GM13976 (cell line): ENCODE data around the gene WIPI1.
"Not testable (repeated sequence)": the region's sequence is repeated elsewhere in the genome, so short reads cannot be mapped to it uniquely, and the experiment has no call there.

Experiments used
- DNase-seq: peaks from one replicate; pipeline ENCODE4 v3.0.0; 2012; ENCODE audit warnings: low spot score
- CTCF ChIP-seq: IDR thresholded peaks from 2 replicates; pipeline ENCODE4 v1.5.1; 2012; ENCODE audit warnings: borderline replicate concordance, mild to moderate bottlenecking; ENCODE audit not compliant: insufficient read depth; ENCODE audit errors: extremely low read depth, missing control alignments, control extremely low read depth
- in situ Hi-C: fragments of 300-500 bp; cut with MboI; formaldehyde crosslinking; loops from one replicate; pipeline ENCODE4 v1.12.0; 2022; ENCODE audit warnings: low sequenced_read_pairs, mixed read lengths, inconsistent platforms; ENCODE audit not compliant: unreplicated experiment

The WIPI1 gene

GRCh38 chr17:68495081-68495480 lies 37.8 kb upstream of the WIPI1 start:
- in situ Hi-C loops: no loop called here
- TF ChIP-seq CTCF: no peak
- DNase-seq: no peak

DNA sequence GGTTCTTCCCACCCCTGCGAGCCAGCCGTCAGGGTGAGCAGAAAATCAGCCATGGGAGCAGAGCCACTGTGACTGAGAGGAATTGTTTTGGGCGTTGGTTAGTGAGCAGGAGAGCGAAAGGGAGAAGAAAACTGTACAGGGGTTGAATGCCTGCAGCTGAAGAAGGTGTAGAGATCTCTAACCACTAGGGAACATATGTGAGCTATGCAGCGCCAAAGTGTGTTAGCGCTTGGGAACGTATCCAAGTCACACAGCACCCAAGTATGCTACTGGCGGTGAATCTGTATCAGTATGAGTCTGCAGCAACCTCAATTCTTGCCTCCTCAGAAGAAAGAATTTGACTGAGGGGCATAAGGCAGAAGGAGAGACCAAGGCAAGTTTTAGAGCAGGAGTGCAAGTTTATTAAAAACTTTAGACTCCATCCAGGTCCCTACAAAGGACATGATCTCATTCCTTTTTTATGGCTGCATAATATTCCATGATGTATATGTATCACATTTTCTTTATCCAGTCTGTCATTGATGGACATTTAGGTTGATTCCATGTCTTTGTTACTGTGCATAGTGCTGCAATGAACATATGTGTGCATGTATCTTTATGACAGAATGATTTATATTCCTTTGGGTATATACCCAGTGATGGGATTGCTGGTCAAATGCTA lies 35.2 kb upstream of the WIPI1 start:
- in situ Hi-C loops: not testable (repeated sequence)

DNA sequence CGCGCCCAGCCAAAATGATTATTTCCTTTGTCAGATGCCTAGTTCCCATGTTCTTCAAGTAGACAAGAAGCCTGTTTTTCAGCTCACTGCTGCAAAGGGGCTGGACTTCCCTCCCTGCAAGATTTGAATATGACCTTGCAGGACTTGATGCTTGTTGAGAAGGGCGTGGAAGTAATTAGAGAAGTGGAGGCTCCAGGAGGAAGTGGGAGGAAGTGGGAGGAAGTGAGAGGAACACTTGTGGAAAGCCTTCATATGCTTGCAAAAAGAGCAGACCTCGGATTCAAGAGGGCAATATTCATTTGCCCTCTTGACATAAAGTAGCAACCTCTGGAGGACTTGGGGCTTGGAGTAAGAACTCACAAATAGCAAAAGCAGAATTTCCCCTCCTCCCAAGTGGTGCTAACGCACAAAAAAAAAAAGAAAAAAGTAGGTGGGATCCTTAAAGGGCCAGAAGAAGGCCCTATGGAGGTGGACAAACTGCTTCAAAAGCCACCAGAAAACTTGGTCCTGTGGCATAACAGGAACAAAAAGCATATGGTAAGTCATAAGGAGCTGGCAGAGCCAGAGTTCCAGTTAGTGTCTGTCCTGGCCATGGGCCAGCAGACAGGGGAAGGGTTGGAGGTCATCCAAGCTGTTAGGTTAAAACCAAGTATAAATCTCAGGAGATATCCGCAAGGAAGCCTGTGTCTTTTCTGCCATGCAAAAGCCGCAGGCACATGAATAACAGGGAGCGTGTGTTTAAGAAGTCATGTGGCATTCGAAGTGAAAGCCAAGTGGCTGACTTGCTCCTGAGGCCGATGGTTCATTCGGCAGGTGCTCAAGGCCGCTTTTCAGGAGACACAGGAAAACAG lies 34.3 kb upstream of the WIPI1 start:
- in situ Hi-C loops: no loop called here
- TF ChIP-seq CTCF: no peak
- no peak for DNase-seq

More for the DNA sequence above, 35.2 kb upstream of the WIPI1 start:
- not testable (repeated sequence) for DNase-seq

DNA sequence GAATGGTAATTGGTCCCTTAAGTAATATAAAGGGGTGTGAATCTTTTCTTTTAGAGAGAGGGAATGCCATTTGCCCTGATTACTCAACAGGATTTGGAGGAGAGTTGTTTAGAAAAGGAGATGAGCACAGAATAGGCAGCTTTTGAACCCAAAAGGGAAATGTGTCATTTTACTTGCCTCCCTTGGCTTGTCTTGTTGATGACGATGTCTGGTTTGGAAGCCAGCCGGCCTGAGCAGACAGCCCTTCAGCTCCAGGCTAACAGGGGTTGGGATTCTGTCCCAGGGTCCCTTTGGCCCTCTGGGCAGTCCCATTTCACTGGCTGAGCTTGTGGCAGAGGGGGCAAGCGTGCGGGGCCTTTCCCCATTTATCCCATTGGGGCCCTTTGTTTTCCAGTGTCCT lies 32.6 kb upstream of the WIPI1 start:
- in situ Hi-C loops: no loop called here
- no peak for TF ChIP-seq CTCF
- DNase-seq: no peak

DNA sequence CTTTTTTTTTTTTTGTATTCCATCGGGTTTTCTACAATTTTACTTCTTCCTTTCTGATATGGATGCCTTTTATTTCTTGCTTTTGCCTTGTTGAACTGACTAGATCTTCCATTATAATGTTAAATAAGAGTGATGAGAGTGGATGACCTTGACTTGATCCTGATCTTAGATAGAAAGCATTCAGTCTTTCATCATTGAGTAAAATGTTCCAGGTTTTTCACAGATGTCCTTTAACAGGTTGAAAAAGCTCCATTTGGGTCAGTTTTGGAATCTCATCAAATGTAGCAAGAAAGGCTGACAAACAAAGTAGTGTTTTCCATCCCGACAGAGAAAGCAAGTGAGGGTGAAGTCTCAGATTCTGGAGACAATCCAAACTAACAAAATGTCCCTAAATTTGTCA lies 27.2 kb upstream of the WIPI1 start:
- no peak for DNase-seq
- no peak for TF ChIP-seq CTCF
- in situ Hi-C loops: no loop called here

DNA sequence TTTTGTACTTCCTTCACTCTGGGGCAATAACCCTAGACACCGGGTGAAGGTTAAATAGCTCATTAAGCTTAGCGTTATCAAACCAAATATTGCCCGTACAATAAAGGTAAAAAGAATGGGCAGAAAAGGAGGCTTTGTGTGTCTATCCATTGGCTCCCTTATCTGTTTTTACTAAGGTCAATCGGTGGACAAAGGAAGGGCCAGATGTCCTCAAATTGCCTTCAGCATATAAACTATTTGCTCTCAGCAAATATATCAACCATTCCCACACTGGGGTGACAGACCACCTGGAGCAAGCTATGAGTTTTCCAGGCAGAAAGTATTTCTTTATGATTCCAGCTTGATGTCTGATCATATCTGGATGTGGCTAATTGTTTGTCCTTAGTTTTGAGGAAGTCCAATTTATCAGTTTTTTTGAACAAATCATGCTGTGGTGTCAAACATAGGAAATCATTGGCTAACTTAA lies 25.3 kb upstream of the WIPI1 start:
- DNase-seq: no peak
- in situ Hi-C loops: no loop called here
- no peak for TF ChIP-seq CTCF

GRCh38 chr17:68480885-68481284 lies 23.6 kb upstream of the WIPI1 start:
- in situ Hi-C loops: no loop called here
- TF ChIP-seq CTCF: no peak
- DNase-seq: no peak
